Hepatocyte (in vitro differentiated cells): Measurements from ENCODE around the gene CEP131. TPM values are rescaled to one million over a fixed set of nuclear protein-coding genes. Genes with fewer than 3 reads are reported as not detected.

Experiments used
- DNase-seq: peaks from one replicate; pipeline ENCODE4 v3.0.0-alpha.2; 2016; ENCODE audit warnings: low spot score
- H2AFZ ChIP-seq: fragments of 200-600 bp; sonication (generic); 2 replicates; pipeline ENCODE4 v1.6.0; 2016; ENCODE audit warnings: antibody characterized with exemption, mild to moderate bottlenecking
- H3K27ac ChIP-seq: fragments of 200-600 bp; sonication (generic); 2 replicates; pipeline ENCODE4 v1.5.1; 2016; ENCODE audit warnings: mild to moderate bottlenecking
- H3K27me3 ChIP-seq: fragments of 200-600 bp; sonication (generic); 2 replicates; pipeline ENCODE4 v1.6.1; 2016
- H3K36me3 ChIP-seq: fragments of 200-600 bp; sonication (generic); replicated peaks from 2 replicates; pipeline ENCODE4 v1.5.1; 2016; ENCODE audit warnings: low read depth; ENCODE audit not compliant: insufficient read depth
- H3K4me1 ChIP-seq: fragments of 200-600 bp; sonication (generic); 2 replicates; pipeline ENCODE4 v1.5.1; 2016; ENCODE audit warnings: mild to moderate bottlenecking, moderate library complexity; ENCODE audit not compliant: insufficient read depth
- H3K4me2 ChIP-seq: fragments of 200-600 bp; sonication (generic); 2 replicates; pipeline ENCODE4 v1.6.0; 2016
- H3K4me3 ChIP-seq: fragments of 200-600 bp; sonication (generic); 2 replicates; pipeline ENCODE4 v1.5.1; 2016; ENCODE audit warnings: mild to moderate bottlenecking
- H3K79me2 ChIP-seq: fragments of 200-600 bp; sonication (generic); 2 replicates; pipeline ENCODE4 v1.6.0; 2017; ENCODE audit warnings: mild to moderate bottlenecking
- H3K9me2 ChIP-seq: fragments of 200-600 bp; sonication (generic); replicated peaks from 2 replicates; pipeline ENCODE4 v1.6.0; 2017; ENCODE audit warnings: mild to moderate bottlenecking; ENCODE audit not compliant: insufficient read depth
- H3K9me3 ChIP-seq: fragments of 200-600 bp; sonication (generic); 2 replicates; pipeline ENCODE4 v1.5.1; 2016; ENCODE audit warnings: low read depth, mild to moderate bottlenecking
- H4K20me1 ChIP-seq: fragments of 200-600 bp; sonication (generic); 2 replicates; pipeline ENCODE4 v1.6.0; 2016; ENCODE audit warnings: mild to moderate bottlenecking; ENCODE audit not compliant: insufficient read depth, poor library complexity, severe bottlenecking
- CTCF ChIP-seq: fragments of 200-600 bp; sonication (generic); IDR thresholded peaks from 2 replicates; pipeline ENCODE4 v1.5.1; 2016; ENCODE audit warnings: antibody characterized with exemption, mild to moderate bottlenecking; ENCODE audit not compliant: poor library complexity
- EZH2 ChIP-seq: fragments of 200-600 bp; sonication (generic); IDR thresholded peaks from 2 replicates; pipeline ENCODE4 v1.6.1; 2016; ENCODE audit warnings: antibody characterized with exemption, mild to moderate bottlenecking, borderline replicate concordance
- EZH2phosphoT487 ChIP-seq: fragments of 200-600 bp; sonication (generic); IDR thresholded peaks from one replicate; pipeline ENCODE4 v1.6.1; 2018; ENCODE audit warnings: antibody characterized with exemption, mild to moderate bottlenecking, low read depth, moderate library complexity; ENCODE audit not compliant: unreplicated experiment, severe bottlenecking
- WGBS: methylation state at CpG from one replicate; pipeline ENCODE4 v1.1.6; 2016; ENCODE audit warnings: low lambda C conversion rate; ENCODE audit errors: missing lambda C conversion rate; 5-methylcytosine and 5-hydroxymethylcytosine counted together
- polyA plus RNA-seq: library from polyadenylated mRNA; unstranded; fragments of >200 nt; fragmentation: Nextera tagmentation; extraction: Ambion mirVana; gene quantifications from 2 replicates; pipeline ENCODE4 v1.2.1, GENCODE V29; 2016
- total RNA-seq: library from RNA; depleted of rRNA; stranded (reverse); fragments of >200 nt; gene quantifications from 2 replicates; pipeline ENCODE4 v1.2.3, GENCODE V29; 2014

CEP131 gene
- total and polyA plus RNA-seq, 2 experiments from 2014 or later, result 7.3 to 10.1 TPM

GRCh38 chr17:81251094-81251708, 28.4 kb upstream of the CEP131 start:
- H3K27ac ChIP-seq, result no peak overlapping the region
- no peak overlapping the region for H3K4me2 ChIP-seq
- H3K9me2 ChIP-seq, result no peaks in the 10 kb centered on the region
- WGBS, result 84% methylated on average over 24 of the region's 25 CpGs
- peaks cover 6% of the 10 kb centered on the region for H3K79me2 ChIP-seq
- TF ChIP-seq EZH2, result no peak
- TF ChIP-seq CTCF, result no peak
- no peak for TF ChIP-seq EZH2phosphoT487
- H3K4me3 ChIP-seq, result no peak overlapping the region
- no peaks in the 10 kb centered on the region for H3K27me3 ChIP-seq
- no peaks in the 10 kb centered on the region for H3K36me3 ChIP-seq
- no peak for DNase-seq
- H3K9me3 ChIP-seq, result no peaks in the 10 kb centered on the region
- no peaks in the 10 kb centered on the region for H4K20me1 ChIP-seq
- H3K4me1 ChIP-seq, result peaks cover 12% of the 10 kb centered on the region
- H2AFZ ChIP-seq, result no peak overlapping the region

- 96% methylated on average over 31 of the region's 31 CpGs for WGBS
- no peak overlapping the region for H3K27ac ChIP-seq
These were observed 27.7 kb upstream of the CEP131 start for GRCh38 chr17:81250286-81251093.

GRCh38 chr17:81249223-81250040, 26.7 kb upstream of the CEP131 start:
- H3K36me3 ChIP-seq, result no peaks in the 10 kb centered on the region

More at GRCh38 chr17:81250286-81251093, 27.7 kb upstream of the CEP131 start:
- H3K4me3 ChIP-seq, result no peak overlapping the region
- H3K9me2 ChIP-seq, result no peaks in the 10 kb centered on the region
- no peak overlapping the region for H3K4me2 ChIP-seq
- no peaks in the 10 kb centered on the region for H3K9me3 ChIP-seq
- no peak for DNase-seq
- no peak for TF ChIP-seq EZH2phosphoT487
- peaks cover 6% of the 10 kb centered on the region for H3K4me1 ChIP-seq
- H3K36me3 ChIP-seq, result no peaks in the 10 kb centered on the region
- H3K79me2 ChIP-seq, result peaks cover 6% of the 10 kb centered on the region
- H2AFZ ChIP-seq, result no peak overlapping the region
- no peaks in the 10 kb centered on the region for H4K20me1 ChIP-seq
- no peaks in the 10 kb centered on the region for H3K27me3 ChIP-seq

More at GRCh38 chr17:81249223-81250040, 26.7 kb upstream of the CEP131 start:
- no peak for DNase-seq
- Histone ChIP-seq H3K27me3 (no peaks in the 10 kb centered on the region), H3K4me3 (no peak overlapping the region), H4K20me1 (no peaks in the 10 kb centered on the region), H3K9me2 (no peaks in the 10 kb centered on the region), H3K4me1 (no peaks in the 10 kb centered on the region), H3K4me2 (no peak overlapping the region), H3K9me3 (no peaks in the 10 kb centered on the region), H3K79me2 (peaks cover 6% of the 10 kb centered on the region), H3K27ac (no peak overlapping the region), H2AFZ (no peak overlapping the region)
- no peak for TF ChIP-seq EZH2
- no peak for TF ChIP-seq EZH2phosphoT487
- no peak for TF ChIP-seq CTCF
- WGBS, result 93% methylated on average over 15 of the region's 15 CpGs
